ENCODE results near the gene SENP6.

The SENP6 gene

GRCh38 chr6:75609639-75610590 lies 8.2 kb downstream of the SENP6 start:
- TF ChIP-seq CTCF (IDR thresholded peaks at IDR 0.05; ENCODE audit: low read depth, low read length): no peak
- no peak for DNase-seq (ENCODE audit: extremely low read depth, low read depth)

GRCh38 chr6:75611011-75611701 lies 9.5 kb downstream of the SENP6 start:
- no peak for DNase-seq (ENCODE audit: extremely low read depth, low read depth)
- TF ChIP-seq CTCF (IDR thresholded peaks at IDR 0.05; ENCODE audit: low read depth, low read length): no peak

- no peak for DNase-seq (ENCODE audit: extremely low read depth, low read depth)
These were observed 10.2 kb downstream of the SENP6 start for GRCh38 chr6:75611702-75612375.

GRCh38 chr6:75612434-75612833 lies 10.8 kb downstream of the SENP6 start:
- DNase-seq (ENCODE audit: extremely low read depth, low read depth): no peak
- no peak for TF ChIP-seq CTCF (IDR thresholded peaks at IDR 0.05; ENCODE audit: low read depth, low read length)

More at GRCh38 chr6:75611702-75612375, 10.2 kb downstream of the SENP6 start:
- TF ChIP-seq CTCF (IDR thresholded peaks at IDR 0.05; ENCODE audit: low read depth, low read length): no peak

- no peak for DNase-seq (ENCODE audit: extremely low read depth, low read depth)
- no peak for TF ChIP-seq CTCF (IDR thresholded peaks at IDR 0.05; ENCODE audit: low read depth, low read length)
These were observed 11.4 kb downstream of the SENP6 start for GRCh38 chr6:75613056-75613501.

- no peak for DNase-seq (ENCODE audit: extremely low read depth, low read depth)
- TF ChIP-seq CTCF (IDR thresholded peaks at IDR 0.05; ENCODE audit: low read depth, low read length): no peak
These were observed 16.8 kb downstream of the SENP6 start for GRCh38 chr6:75618437-75618836.

Measured in AG09319 (cell line).